Caco-2 (cell line): ENCODE measurements around the gene EIF2S3. TPM values are rescaled to one million over a fixed set of nuclear protein-coding genes. Genes with fewer than 3 reads are reported as not detected.

Experiments
- Bru-seq: library from RNA; stranded (reverse); fragments of 400-500 nt; gene quantifications from one replicate; lab custom pipeline; 2021; lab: Mats Ljungman, UMichigan
- BruChase-seq, 2 experiments: library from RNA; stranded (reverse); fragments of 400-500 nt; gene quantifications; one replicate each; lab custom pipeline; 2021; lab: Mats Ljungman, UMichigan
- BruUV-seq: library from RNA; stranded (reverse); fragments of 400-500 nt; replicated peaks from 2 replicates; lab custom pipeline; 2021; lab: Mats Ljungman, UMichigan
- CTCF ChIA-PET: fragments of 300-600 bp; sonication (Branson Sonifier 250); formaldehyde crosslinking; loops from one replicate; lab custom pipeline; 2022; ENCODE audit warnings: antibody characterized with exemption; lab: Charles Lee
- POLR2A ChIA-PET: fragments of 300-600 bp; sonication (Branson Sonifier 250); formaldehyde crosslinking; loops from one replicate; lab custom pipeline; 2022; ENCODE audit warnings: antibody characterized with exemption; lab: Charles Lee
- DNase-seq, 2 experiments: peaks; one replicate each; pipeline versions ENCODE4 v3.0.0 to v3.0.0-alpha.2; 2020 to 2022
- H3K27me3 ChIP-seq: replicated peaks from 2 replicates; pipeline ENCODE4 v1.6.0; 2011; ENCODE audit warnings: low read length; ENCODE audit not compliant: control insufficient read depth, insufficient read depth
- H3K36me3 ChIP-seq: 2 replicates; pipeline ENCODE4 v1.5.1; 2011; ENCODE audit warnings: low read length; ENCODE audit not compliant: control insufficient read depth, insufficient read depth
- H3K4me1 ChIP-seq: fragments of 250-450 bp; sonication (Bioruptor Pico); 2 replicates; pipeline ENCODE4 v1.5.1; 2020; ENCODE audit warnings: mild to moderate bottlenecking
- H3K4me3 ChIP-seq: 2 replicates; pipeline ENCODE4 v1.5.1; 2011; ENCODE audit warnings: low read depth, mild to moderate bottlenecking, control low read depth, low read length
- H3K9me3 ChIP-seq: fragments of 250-450 bp; sonication (Bioruptor Pico); 2 replicates; pipeline ENCODE4 v1.5.1; 2020; ENCODE audit warnings: mild to moderate bottlenecking, moderate library complexity
- H3K27ac Mint-ChIP-seq: one replicate; pipeline ENCODE4 v1.8.0; 2022; ENCODE audit warnings: mixed read lengths; ENCODE audit not compliant: unreplicated experiment
- H3K27me3 Mint-ChIP-seq: one replicate; pipeline ENCODE4 v1.8.0; 2022; ENCODE audit warnings: mixed read lengths; ENCODE audit not compliant: insufficient read depth, unreplicated experiment
- H3K36me3 Mint-ChIP-seq: one replicate; pipeline ENCODE4 v1.8.0; 2022; ENCODE audit warnings: mild to moderate bottlenecking, mixed read lengths; ENCODE audit not compliant: insufficient read depth, unreplicated experiment
- H3K4me1 Mint-ChIP-seq: one replicate; pipeline ENCODE4 v1.8.0; 2022; ENCODE audit warnings: low read depth, mixed read lengths; ENCODE audit not compliant: unreplicated experiment
- H3K4me3 Mint-ChIP-seq: one replicate; pipeline ENCODE4 v1.8.0; 2022; ENCODE audit warnings: mild to moderate bottlenecking, moderate library complexity, mixed read lengths; ENCODE audit not compliant: unreplicated experiment
- H3K9me3 Mint-ChIP-seq: one replicate; pipeline ENCODE4 v1.8.0; 2022; ENCODE audit warnings: mixed read lengths; ENCODE audit not compliant: unreplicated experiment
- CTCF ChIP-seq, 2 experiments: fragments of 200-600 bp in 1 of 2; IDR thresholded peaks; 1 replicate in 1 of 2; 2 replicates in 1 of 2; pipeline versions ENCODE4 v1.5.1 to v1.8.0; 2011 to 2022; ENCODE audit warnings: antibody characterized with exemption in 1 of 2, control low read depth in 1 of 2, inconsistent platforms in 1 of 2, low read depth in 1 of 2, low read length in 1 of 2, mild to moderate bottlenecking in 1 of 2, moderate library complexity in 1 of 2; ENCODE audit not compliant: insufficient read depth in 1 of 2, severe bottlenecking in 1 of 2, unreplicated experiment in 1 of 2
- intact Hi-C: fragments of 100-400 bp; cut with micrococcal nuclease; formaldehyde crosslinking; loops from one replicate; pipeline ENCODE4 v1.10.0; 2022; ENCODE audit not compliant: unreplicated experiment
- long read RNA-seq: library from polyadenylated mRNA; stranded (forward); transcript quantifications from one replicate; pipeline ENCODE4 v2.0.0, GENCODE V29; 2022
- total RNA-seq: library from RNA; stranded (reverse); gene quantifications from 2 replicates; pipeline ENCODE4 v1.2.3, GENCODE V29; 2022

Gene EIF2S3
- 240 and 270 TPM in 2 replicates for total RNA-seq
- percentile 96 among the genes with signal in this experiment for Bru-seq, nascent RNA
- BruChase-seq, experiment 1, labeled RNA remaining after a 2-hour chase: percentile 99 among the genes with signal in this experiment
- percentile 99 among the genes with signal in this experiment for BruChase-seq, experiment 2, labeled RNA remaining after a 6-hour chase
- long read RNA-seq, transcript EIF2S3-201 (12 exons, 2,858 nt): major isoform, 205 of 255 reads
- long read RNA-seq, partial matches to known transcripts: 6 of 255 reads
- long read RNA-seq, other reads (novel, unspliced or antisense): 44 of 255 reads

DNA sequence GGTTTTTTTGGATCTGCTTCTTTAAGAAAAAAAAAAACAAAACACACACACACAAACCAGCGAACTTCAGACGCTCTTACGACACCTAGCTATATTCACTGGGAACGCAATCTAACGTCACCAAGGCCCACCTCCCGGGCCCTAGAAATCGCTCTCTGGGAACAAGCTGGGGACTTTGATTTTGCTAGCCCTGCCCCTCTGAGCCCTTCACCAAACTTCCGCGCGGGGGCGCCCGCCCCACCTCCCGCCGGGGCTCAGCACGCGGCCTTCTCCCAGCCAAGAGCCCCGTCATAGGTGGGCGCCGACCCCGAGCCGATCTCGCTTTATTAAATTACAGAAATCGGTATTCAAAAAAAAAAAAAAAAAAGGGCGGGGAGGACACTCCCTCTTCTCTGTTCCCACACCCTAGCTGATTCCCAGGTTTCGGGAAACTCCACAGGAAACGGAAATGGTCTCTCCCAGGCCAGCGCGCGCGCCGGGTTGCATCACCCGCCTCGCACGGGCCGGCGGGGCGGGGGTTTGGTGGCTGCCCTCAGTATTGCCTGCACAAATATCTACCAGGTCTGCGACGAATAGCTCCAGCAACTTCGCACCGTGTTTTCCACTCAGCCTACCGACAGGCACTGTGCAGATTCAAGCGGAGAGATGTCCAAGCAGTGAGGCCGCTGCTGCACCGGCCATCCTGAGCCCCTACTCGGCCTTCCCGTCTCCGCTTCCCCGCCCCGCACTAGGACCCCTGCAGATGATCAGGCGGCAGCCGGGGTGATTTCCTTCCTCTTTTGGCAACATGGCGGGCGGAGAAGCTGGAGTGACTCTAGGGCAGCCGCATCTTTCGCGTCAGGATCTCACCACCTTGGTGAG is at the start of gene EIF2S3:
EIF2S3 (plus strand) TSS at position 775 of the 861 bp plus-strand sequence; CDS start at position 788, 13 bp downstream.
- peaks cover 15% of the 10 kb centered on the region for H3K36me3 Mint-ChIP-seq
- TF ChIP-seq CTCF (IDR thresholded peaks at IDR 0.05; ENCODE audit: insufficient read depth in 1 of 2, low read depth in 1 of 2, low read length in 1 of 2, severe bottlenecking in 1 of 2, unreplicated experiment in 1 of 2): peak; percentile 58 to 73
- H3K27ac Mint-ChIP-seq: no peak within 1 kb of the TSS
- Histone ChIP-seq H3K4me1 (no peaks in the 10 kb centered on the region), H3K36me3 (no peaks in the 10 kb centered on the region), H3K9me3 (no peaks in the 10 kb centered on the region), H3K27me3 (no peaks in the 10 kb centered on the region), H3K4me3 (peak within 1 kb of the TSS; percentile 28)
- no peak within 1 kb of the TSS for H3K4me3 Mint-ChIP-seq
- DNase-seq: peak; percentile 89 to 91
- H3K4me1 Mint-ChIP-seq: no peaks in the 10 kb centered on the region
- TSS peak; percentile 89 for BruUV-seq
- ChIA-PET CTCF (interaction anchor here (0.5 to 1.9 kb wide), 14 partner anchors 15 to 644 kb away, joined by 3 to 31 read pairs (median 4); partner anchors contain the start of genes APOO, CXorf58 and SAT1), POLR2A (interaction anchor here (0.6 to 1.1 kb wide), 4 partner anchors 28 to 272 kb away, joined by 3 to 6 read pairs (median 3); partner anchors contain the start of gene SAT1)
- no peaks in the 10 kb centered on the region for H3K9me3 Mint-ChIP-seq
- no peaks in the 10 kb centered on the region for H3K27me3 Mint-ChIP-seq
- intact Hi-C loops: loop anchor here (1.0 kb wide), 3 partner anchors 29 to 146 kb away; partner anchors contain the start of gene CXorf58

DNA sequence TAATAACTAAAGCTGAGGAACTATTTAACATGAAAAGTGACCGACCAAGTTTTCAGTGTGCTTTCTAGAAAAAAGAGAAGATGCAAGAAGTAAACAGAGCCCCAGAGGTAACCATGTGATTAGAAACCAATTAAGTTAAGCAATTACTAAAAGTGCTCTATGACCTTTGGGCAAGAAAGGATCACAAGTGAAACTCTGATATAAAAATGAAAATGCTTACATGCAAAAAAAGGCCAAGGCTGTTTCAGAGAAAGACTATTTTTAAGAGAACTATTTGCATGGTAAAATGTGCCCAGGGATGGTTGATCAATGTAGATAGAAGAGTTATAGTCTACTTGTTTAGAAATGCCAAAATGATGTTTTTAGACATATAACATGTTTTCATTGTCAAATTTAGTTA is 49.7 kb upstream of the EIF2S3 start:
- TSS peak; percentile 11 for BruUV-seq
- Histone ChIP-seq H3K27me3 (no peaks in the 10 kb centered on the region), H3K36me3 (no peaks in the 10 kb centered on the region), H3K9me3 (no peaks in the 10 kb centered on the region), H3K4me3 (no peak overlapping the region), H3K4me1 (no peaks in the 10 kb centered on the region)
- no peak for DNase-seq
- POLR2A ChIA-PET: no interaction called here
- no peak for TF ChIP-seq CTCF (IDR thresholded peaks at IDR 0.05; ENCODE audit: insufficient read depth in 1 of 2, low read depth in 1 of 2, low read length in 1 of 2, severe bottlenecking in 1 of 2, unreplicated experiment in 1 of 2)
- Mint-ChIP-seq H3K27ac (no peak overlapping the region), H3K27me3 (no peaks in the 10 kb centered on the region), H3K4me3 (no peak overlapping the region), H3K4me1 (no peaks in the 10 kb centered on the region), H3K9me3 (no peaks in the 10 kb centered on the region), H3K36me3 (peaks cover 6% of the 10 kb centered on the region)
- CTCF ChIA-PET: no interaction called here
- intact Hi-C loops: no loop called here

- Histone ChIP-seq H3K4me3 (no peak overlapping the region), H3K9me3 (no peaks in the 10 kb centered on the region), H3K4me1 (no peaks in the 10 kb centered on the region), H3K27me3 (no peaks in the 10 kb centered on the region), H3K36me3 (no peaks in the 10 kb centered on the region)
- Mint-ChIP-seq H3K27ac (no peak overlapping the region), H3K4me1 (no peaks in the 10 kb centered on the region), H3K9me3 (no peaks in the 10 kb centered on the region), H3K36me3 (peaks cover 6% of the 10 kb centered on the region), H3K27me3 (no peaks in the 10 kb centered on the region), H3K4me3 (no peak overlapping the region)
- TF ChIP-seq CTCF (IDR thresholded peaks at IDR 0.05; ENCODE audit: insufficient read depth in 1 of 2, low read depth in 1 of 2, low read length in 1 of 2, severe bottlenecking in 1 of 2, unreplicated experiment in 1 of 2): no peak
- CTCF ChIA-PET: no interaction called here
- POLR2A ChIA-PET: no interaction called here
- intact Hi-C loops: no loop called here
- DNase-seq: no peak
- no TSS peak for BruUV-seq
Observed at GRCh38 chrX:24005867-24006266, 48.9 kb upstream of the EIF2S3 start.
